Measurements from ENCODE around the gene TAAR6. TPM values are rescaled to one million over a fixed set of nuclear protein-coding genes. Genes with fewer than 3 reads are reported as not detected.

The TAAR6 gene
- total and polyA plus RNA-seq, 10 of the 15 experiments (the other 5 are each of a cell fraction or from before 2014, with no cell fraction given) = not detected

GRCh38 chr6:132589454-132589853, 19.3 kb downstream of the TAAR6 start, which contains the start of gene TAAR5:
Gene TAAR5, minus strand, starts transcription at chr6:132589741. Its CDS starts 55 bp downstream, at chr6:132589686.
- Histone ChIP-seq H3K79me2 (ENCODE audit: control insufficient read depth, insufficient read depth, low read length) (no peaks in the 10 kb centered on the region), H3K27me3 (replicated peaks in 1 of 2; ENCODE audit: control insufficient read depth in 2 of 2, insufficient read depth in 2 of 2, low read length in 1 of 2) (no peaks in the 10 kb centered on the region), H3K36me3 (ENCODE audit: control insufficient read depth in 2 of 2, insufficient read depth in 2 of 2, low read length in 1 of 2) (no peaks in the 10 kb centered on the region), H2AFZ (ENCODE audit: control insufficient read depth, low read depth, low read length) (no peak within 1 kb of the TSS), H3K27ac (ENCODE audit: control insufficient read depth, insufficient read depth) (no peak within 1 kb of the TSS), H3K4me1 (ENCODE audit: control insufficient read depth, insufficient read depth, low read length) (no peaks in the 10 kb centered on the region), H3K9me3 (replicated peaks; ENCODE audit: control insufficient read depth, insufficient read depth, low read length) (no peaks in the 10 kb centered on the region), H3K9ac (ENCODE audit: control insufficient read depth, insufficient read depth, low read length) (no peak within 1 kb of the TSS), H3K4me3 (no peak within 1 kb of the TSS), H3K4me2 (ENCODE audit: control insufficient read depth, insufficient read depth) (no peak within 1 kb of the TSS), H4K20me1 (ENCODE audit: control insufficient read depth, insufficient read depth) (no peaks in the 10 kb centered on the region)
- no peak for DNase-seq (ENCODE audit: low read depth, low spot score)
- ChIA-PET RAD21 (ENCODE audit: unreplicated experiment) (no interaction called here), SMC1A (ENCODE audit: uncharacterized antibody, unreplicated experiment) (interaction anchor here (1.0 kb wide), 1 partner anchor 9 kb away, joined by 3 read pairs; no protein-coding TSS in a partner anchor), POLR2A (no interaction called here), CTCF (interaction anchor here (1.1 to 1.6 kb wide), 2 partner anchors 8 to 10 kb away, joined by 3 to 5 read pairs; no protein-coding TSS in a partner anchor)
- TF ChIP-seq SKIL (IDR thresholded peaks at IDR 0.05; ENCODE audit: low read depth, poor library complexity, severe bottlenecking) (no peak), FOXK2 (IDR thresholded peaks at IDR 0.05) (no peak), PAX5 (IDR thresholded peaks at IDR 0.05; ENCODE audit: borderline replicate concordance, low read depth, low read length) (no peak), KAT2A (conservative IDR thresholded peaks at IDR 0.05; ENCODE audit: control insufficient read depth, low read depth, low read length) (no peak), ZNF217 (IDR thresholded peaks at IDR 0.05) (no peak), CUX1 (IDR thresholded peaks at IDR 0.05; ENCODE audit: insufficient replicate concordance, low read depth, low read length) (no peak), ZNF384 (IDR thresholded peaks at IDR 0.05; ENCODE audit: borderline replicate concordance, low read depth, low read length) (no peak), ZSCAN29 (IDR thresholded peaks at IDR 0.05) (no peak), SMARCA5 (IDR thresholded peaks at IDR 0.05) (no peak), BMI1 (IDR thresholded peaks at IDR 0.05; ENCODE audit: borderline replicate concordance) (no peak), SMAD1 (IDR thresholded peaks at IDR 0.05; ENCODE audit: low read depth, partially characterized antibody) (no peak), TCF3 (IDR thresholded peaks at IDR 0.05; ENCODE audit: borderline replicate concordance, insufficient read depth, low read depth, low read length) (no peak), MYB (IDR thresholded peaks at IDR 0.05; ENCODE audit: borderline replicate concordance, low read depth, low read length) (no peak), BCL11A (IDR thresholded peaks at IDR 0.05; ENCODE audit: low read depth, low read length) (no peak), KLF5 (IDR thresholded peaks at IDR 0.05; ENCODE audit: partially characterized antibody) (no peak), ATF7 (IDR thresholded peaks at IDR 0.05; ENCODE audit: low read depth) (no peak), CBFB (IDR thresholded peaks at IDR 0.05; ENCODE audit: low read depth) (no peak), FOXM1 (IDR thresholded peaks at IDR 0.05; ENCODE audit: low read depth, low read length) (no peak), SMC3 (IDR thresholded peaks at IDR 0.05; ENCODE audit: borderline replicate concordance, low read length) (no peak)
- WGBS (ENCODE audit: insufficient coverage, insufficient replicate concordance, low lambda C conversion rate, missing lambda C conversion rate) = 20% methylated on average over 5 of the region's 5 CpGs
- no peak for ATAC-seq
- BruUV-seq (replicated peaks) = no TSS peak
- no peak for FAIRE-seq
- in situ Hi-C loops (cut with MboI) = no loop called here
- intact Hi-C loops (cut with micrococcal nuclease; ENCODE audit: unreplicated experiment) = no loop called here

Data from GM12878 (cell line).